Chondrocyte (in vitro differentiated cells): ENCODE results near the gene SPATA33. TPM values are rescaled to one million over a fixed set of nuclear protein-coding genes. Genes with fewer than 3 reads are reported as not detected.

ENCODE experiments used
- DNase-seq: peaks from one replicate; pipeline ENCODE4 v3.0.0; 2021; ENCODE audit warnings: mixed read lengths, low spot score
- H3K27ac Mint-ChIP-seq: one replicate; pipeline ENCODE4 v1.8.0; 2021; ENCODE audit warnings: mild to moderate bottlenecking, moderate library complexity, mixed read lengths; ENCODE audit not compliant: unreplicated experiment
- H3K27me3 Mint-ChIP-seq: 2 replicates; pipeline ENCODE4 v1.8.0; 2021; ENCODE audit warnings: low read depth, mixed read lengths
- H3K36me3 Mint-ChIP-seq: 2 replicates; pipeline ENCODE4 v1.8.0; 2021; ENCODE audit warnings: low read depth, mixed read lengths
- H3K4me1 Mint-ChIP-seq: 2 replicates; pipeline ENCODE4 v1.8.0; 2021; ENCODE audit warnings: low read depth, mild to moderate bottlenecking, mixed read lengths
- H3K4me3 Mint-ChIP-seq: one replicate; pipeline ENCODE4 v1.8.0; 2021; ENCODE audit warnings: mild to moderate bottlenecking, moderate library complexity, mixed read lengths; ENCODE audit not compliant: unreplicated experiment
- H3K9me3 Mint-ChIP-seq: 2 replicates; pipeline ENCODE4 v1.8.0; 2021; ENCODE audit warnings: low read depth, mixed read lengths
- total RNA-seq: library from RNA; stranded (reverse); gene quantifications from 3 replicates; pipeline ENCODE4 v1.2.1, GENCODE V29; 2021
- TF ChIP-seq, protein P1 (sequence below): fragments of 200-600 bp; sonication (generic); IDR thresholded peaks from 2 replicates; pipeline ENCODE4 v1.5.0; 2021; ENCODE audit warnings: antibody characterized with exemption, mild to moderate bottlenecking, moderate library complexity

Gene SPATA33
- total RNA-seq, 1 donor from 2014 or later = 8.8 TPM

- peak; percentile 93 for DNase-seq
- Mint-ChIP-seq H3K36me3 (peaks cover 1% of the 10 kb centered on the region), H3K4me1 (peaks cover 3% of the 10 kb centered on the region), H3K4me3 (no peak overlapping the region), H3K27me3 (no peaks in the 10 kb centered on the region), H3K27ac (no peak overlapping the region), H3K9me3 (no peaks in the 10 kb centered on the region)
- TF ChIP-seq, protein P1, sequence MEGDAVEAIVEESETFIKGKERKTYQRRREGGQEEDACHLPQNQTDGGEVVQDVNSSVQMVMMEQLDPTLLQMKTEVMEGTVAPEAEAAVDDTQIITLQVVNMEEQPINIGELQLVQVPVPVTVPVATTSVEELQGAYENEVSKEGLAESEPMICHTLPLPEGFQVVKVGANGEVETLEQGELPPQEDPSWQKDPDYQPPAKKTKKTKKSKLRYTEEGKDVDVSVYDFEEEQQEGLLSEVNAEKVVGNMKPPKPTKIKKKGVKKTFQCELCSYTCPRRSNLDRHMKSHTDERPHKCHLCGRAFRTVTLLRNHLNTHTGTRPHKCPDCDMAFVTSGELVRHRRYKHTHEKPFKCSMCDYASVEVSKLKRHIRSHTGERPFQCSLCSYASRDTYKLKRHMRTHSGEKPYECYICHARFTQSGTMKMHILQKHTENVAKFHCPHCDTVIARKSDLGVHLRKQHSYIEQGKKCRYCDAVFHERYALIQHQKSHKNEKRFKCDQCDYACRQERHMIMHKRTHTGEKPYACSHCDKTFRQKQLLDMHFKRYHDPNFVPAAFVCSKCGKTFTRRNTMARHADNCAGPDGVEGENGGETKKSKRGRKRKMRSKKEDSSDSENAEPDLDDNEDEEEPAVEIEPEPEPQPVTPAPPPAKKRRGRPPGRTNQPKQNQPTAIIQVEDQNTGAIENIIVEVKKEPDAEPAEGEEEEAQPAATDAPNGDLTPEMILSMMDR = no peak
Observed at GRCh38 chr16:89710709-89711564, 53.3 kb downstream of the SPATA33 start.

DNA sequence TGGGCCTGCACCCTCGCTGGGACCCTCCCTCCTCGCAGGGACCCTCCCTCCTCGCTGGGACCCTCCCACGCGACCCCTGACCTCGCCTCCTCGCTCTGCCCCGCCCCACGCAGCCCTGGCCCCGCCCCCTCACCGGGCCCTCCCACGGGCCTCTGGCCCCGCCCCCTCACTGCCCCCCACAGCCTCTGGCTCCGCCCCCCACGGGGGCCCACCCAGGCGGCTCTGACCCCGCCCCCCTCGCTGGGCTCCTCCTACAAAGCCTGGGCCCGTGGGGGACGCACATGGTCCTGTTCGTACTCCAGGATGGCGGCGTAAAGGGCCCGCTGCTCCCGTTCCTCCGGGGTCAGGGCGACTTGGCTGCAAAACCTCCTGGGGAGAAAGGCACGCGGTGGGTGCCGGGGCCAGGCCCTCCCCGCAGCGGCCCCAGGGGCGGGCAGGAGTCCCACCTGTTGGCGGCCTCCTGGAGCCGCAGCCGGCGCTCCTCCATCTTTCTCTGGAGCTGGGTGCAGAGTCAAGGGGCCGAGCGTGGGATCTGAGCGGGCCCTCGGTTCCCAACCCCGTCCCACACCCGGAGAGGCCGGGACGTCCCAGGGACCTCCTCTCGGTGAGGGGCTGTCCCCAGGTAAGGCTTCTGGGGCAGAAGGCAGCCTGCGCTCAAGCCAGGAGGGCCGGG lies 54.1 kb downstream of the SPATA33 start:
- Mint-ChIP-seq H3K9me3 (no peaks in the 10 kb centered on the region), H3K4me3 (no peak overlapping the region), H3K27me3 (no peaks in the 10 kb centered on the region), H3K27ac (no peak overlapping the region), H3K4me1 (no peaks in the 10 kb centered on the region), H3K36me3 (peaks cover 4% of the 10 kb centered on the region)
- no peak for DNase-seq
- TF ChIP-seq, protein P1 = no peak

DNA sequence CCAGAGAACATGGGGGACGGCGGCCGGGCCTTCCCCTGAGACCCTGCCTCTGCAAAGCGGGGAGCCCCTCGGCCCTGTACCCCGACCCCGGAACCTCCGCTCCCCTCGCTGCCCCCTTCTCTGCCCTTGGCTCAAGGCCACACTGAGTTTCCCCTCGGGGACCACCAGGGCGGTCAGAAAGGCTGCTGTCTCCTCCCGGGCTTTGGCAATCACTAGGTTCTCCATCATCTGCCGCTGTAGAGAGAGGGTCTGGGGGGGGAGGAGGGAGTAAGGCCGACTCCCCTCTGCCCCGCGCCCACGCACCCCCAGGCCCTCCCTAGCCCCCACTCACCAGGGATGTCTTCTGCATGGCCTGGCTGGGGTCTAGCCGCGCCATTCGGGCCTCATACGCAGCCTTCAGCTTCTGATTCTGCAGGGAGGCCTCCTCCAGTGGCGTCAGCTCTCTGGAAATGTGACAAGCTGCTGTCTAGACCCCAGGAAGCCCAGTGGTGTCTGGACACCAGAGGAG lies 54.7 kb downstream of the SPATA33 start:
- H3K4me1 Mint-ChIP-seq = no peaks in the 10 kb centered on the region
- H3K4me3 Mint-ChIP-seq = no peak overlapping the region
- no peaks in the 10 kb centered on the region for H3K27me3 Mint-ChIP-seq
- H3K27ac Mint-ChIP-seq = no peak overlapping the region
- DNase-seq = no peak
- TF ChIP-seq, protein P1 = no peak
- peaks cover 4% of the 10 kb centered on the region for H3K36me3 Mint-ChIP-seq
- H3K9me3 Mint-ChIP-seq = no peaks in the 10 kb centered on the region

DNA sequence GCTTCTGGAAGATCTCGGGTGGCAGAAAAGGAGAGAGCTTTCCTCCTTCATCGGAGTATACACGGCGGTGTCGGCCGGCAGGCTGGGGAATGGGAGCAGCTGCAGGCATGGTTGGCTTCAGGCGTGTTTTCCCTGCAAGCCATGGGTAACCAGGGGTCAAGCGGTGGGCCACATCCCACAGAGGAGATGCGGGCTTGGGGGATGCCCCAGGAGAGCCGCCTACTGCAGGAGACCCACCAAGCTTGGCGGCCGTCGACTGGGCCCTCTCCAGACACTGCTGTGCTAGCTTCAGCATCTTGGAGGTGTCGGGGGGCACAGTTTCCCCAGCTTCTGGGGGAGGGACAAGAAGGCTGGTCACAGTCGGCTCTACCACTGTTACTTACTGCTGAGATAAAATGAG lies 58.9 kb downstream of the SPATA33 start:
- TF ChIP-seq, protein P1 = no peak
- Mint-ChIP-seq H3K4me1 (peaks cover 15% of the 10 kb centered on the region), H3K4me3 (no peak overlapping the region), H3K27ac (no peak overlapping the region), H3K36me3 (peaks cover 3% of the 10 kb centered on the region), H3K27me3 (no peaks in the 10 kb centered on the region), H3K9me3 (no peaks in the 10 kb centered on the region)
- DNase-seq = no peak

DNA sequence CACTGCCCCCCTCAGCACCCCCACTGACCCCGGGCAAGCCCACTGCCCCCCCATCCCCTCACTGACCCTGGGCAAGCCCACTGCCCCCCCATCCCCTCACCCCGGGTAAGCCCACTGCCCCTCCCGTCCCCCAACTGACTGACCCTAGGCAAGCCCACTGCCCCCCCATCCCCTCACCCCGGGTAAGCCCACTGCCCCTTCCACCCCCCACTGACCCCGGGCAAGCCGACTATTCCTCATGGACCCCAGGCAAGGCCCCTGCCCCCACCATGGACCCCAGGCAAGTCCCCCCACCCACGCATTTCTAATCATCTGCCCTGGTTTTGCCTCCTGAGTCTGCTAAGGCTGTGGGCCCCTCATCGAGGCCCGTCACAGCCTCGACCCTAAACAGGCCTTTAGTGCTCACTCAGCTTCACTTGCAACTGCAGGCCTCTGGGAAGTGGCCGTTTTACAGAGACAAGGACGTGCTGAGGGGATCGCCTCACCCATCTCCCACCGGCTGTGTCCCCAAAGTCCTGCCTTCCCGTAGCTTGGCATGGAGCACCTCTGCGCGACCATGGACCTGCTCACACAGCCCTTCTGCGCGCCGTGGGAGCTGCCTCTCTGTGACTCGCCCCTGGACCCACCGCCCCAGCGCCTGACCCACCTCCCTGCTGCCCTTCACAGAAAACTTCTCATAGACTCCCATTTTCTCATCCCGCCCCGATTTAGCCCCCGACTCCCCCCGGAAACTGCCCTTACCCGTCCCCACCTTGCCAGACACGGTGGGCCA lies 59.5 kb downstream of the SPATA33 start:
- Mint-ChIP-seq H3K27ac (no peak overlapping the region), H3K36me3 (peaks cover 3% of the 10 kb centered on the region), H3K27me3 (no peaks in the 10 kb centered on the region), H3K9me3 (no peaks in the 10 kb centered on the region), H3K4me3 (no peak overlapping the region), H3K4me1 (peaks cover 15% of the 10 kb centered on the region)
- TF ChIP-seq, protein P1 = no peak
- no peak for DNase-seq
